Measurements from ENCODE around the gene RNF208.

GRCh38 chr9:137193771-137194170 is 28.3 kb downstream of the RNF208 start:
- no peak for TF ChIP-seq CTCF (IDR thresholded peaks at IDR 0.05 in 4 of 5, conservative IDR thresholded peaks at IDR 0.05 in 1 of 5)
- TF ChIP-seq POLR2A (IDR thresholded peaks at IDR 0.05) = no peak

Data from gastrocnemius medialis (tissue), 4 donors.